ENCODE data around the gene CANX. TPM values are rescaled to one million over a fixed set of nuclear protein-coding genes. Genes with fewer than 3 reads are reported as not detected.
A peak's percentile ranks its signal among the peaks of the same experiment; 100 is the strongest.
"Not testable (repeated sequence)": the region's sequence is repeated elsewhere in the genome, so short reads cannot be mapped to it uniquely, and the experiment has no call there.

The CANX gene
- polyA plus RNA-seq (2011; rRNA removed) (502 and 974 TPM in 2 replicates), polyA minus RNA-seq (2011; rRNA and poly(A)+ RNA removed) (951 and 994 TPM in 2 replicates)

DNA sequence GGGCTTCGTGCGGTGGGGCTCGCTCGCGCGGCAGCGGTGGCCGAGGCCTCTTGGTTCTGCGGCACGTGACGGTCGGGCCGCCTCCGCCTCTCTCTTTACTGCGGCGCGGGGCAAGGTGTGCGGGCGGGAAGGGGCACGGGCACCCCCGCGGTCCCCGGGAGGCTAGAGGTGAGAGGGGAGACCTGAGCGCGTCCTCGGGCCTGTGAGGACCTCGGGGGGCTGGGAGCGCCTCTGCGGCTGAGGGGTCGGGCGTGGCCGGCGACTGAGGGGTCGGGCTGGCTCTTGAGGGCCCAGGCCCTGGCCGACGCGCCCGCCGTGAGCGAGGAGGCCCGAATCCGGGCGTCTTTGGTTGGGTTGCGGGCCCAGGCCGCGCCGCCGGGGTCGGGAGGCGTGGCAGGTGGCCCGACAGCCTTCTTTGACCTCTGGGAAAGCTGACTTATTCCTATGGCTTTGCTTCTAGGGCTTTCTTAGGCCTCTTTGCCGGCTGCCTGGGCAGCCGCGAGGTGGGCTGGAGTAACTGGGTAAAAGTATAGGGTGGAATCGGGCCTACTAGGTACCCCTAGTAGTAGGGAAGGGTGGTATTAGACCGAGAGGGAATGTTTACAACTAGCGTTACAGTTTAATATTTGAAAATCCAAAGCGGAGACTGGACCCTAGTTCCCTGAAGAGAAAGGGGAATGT lies at the start of gene CANX:
Gene CANX, plus strand, starts transcription at position 33 of the 681 bp plus-strand sequence. CDS start 6,715 bp downstream, outside the sequence.
- TF ChIP-seq, protein P1, sequence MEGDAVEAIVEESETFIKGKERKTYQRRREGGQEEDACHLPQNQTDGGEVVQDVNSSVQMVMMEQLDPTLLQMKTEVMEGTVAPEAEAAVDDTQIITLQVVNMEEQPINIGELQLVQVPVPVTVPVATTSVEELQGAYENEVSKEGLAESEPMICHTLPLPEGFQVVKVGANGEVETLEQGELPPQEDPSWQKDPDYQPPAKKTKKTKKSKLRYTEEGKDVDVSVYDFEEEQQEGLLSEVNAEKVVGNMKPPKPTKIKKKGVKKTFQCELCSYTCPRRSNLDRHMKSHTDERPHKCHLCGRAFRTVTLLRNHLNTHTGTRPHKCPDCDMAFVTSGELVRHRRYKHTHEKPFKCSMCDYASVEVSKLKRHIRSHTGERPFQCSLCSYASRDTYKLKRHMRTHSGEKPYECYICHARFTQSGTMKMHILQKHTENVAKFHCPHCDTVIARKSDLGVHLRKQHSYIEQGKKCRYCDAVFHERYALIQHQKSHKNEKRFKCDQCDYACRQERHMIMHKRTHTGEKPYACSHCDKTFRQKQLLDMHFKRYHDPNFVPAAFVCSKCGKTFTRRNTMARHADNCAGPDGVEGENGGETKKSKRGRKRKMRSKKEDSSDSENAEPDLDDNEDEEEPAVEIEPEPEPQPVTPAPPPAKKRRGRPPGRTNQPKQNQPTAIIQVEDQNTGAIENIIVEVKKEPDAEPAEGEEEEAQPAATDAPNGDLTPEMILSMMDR (IDR thresholded peaks at IDR 0.05; ENCODE audit: insufficient read depth, low read depth, low read length) = no peak
- Histone ChIP-seq H3K36me3 (ENCODE audit: control insufficient read depth, insufficient read depth, low read length) (peaks cover 1% of the 10 kb centered on the region), H3K4me3 (ENCODE audit: low read depth, low read length) (peak within 1 kb of the TSS; percentile 92), H3K27me3 (ENCODE audit: control insufficient read depth, insufficient read depth, low read length) (no peaks in the 10 kb centered on the region)
- DNase-seq (ENCODE audit: low read depth) = no peak
- CTCF ChIA-PET = interaction anchor here (1.2 kb wide), 1 partner anchor 12 kb away, joined by 4 read pairs; no protein-coding TSS in a partner anchor
- POLR2A ChIA-PET = interaction anchor here (0.8 kb wide), 1 partner anchor 1727 kb away, joined by 4 read pairs; no protein-coding TSS in a partner anchor

DNA sequence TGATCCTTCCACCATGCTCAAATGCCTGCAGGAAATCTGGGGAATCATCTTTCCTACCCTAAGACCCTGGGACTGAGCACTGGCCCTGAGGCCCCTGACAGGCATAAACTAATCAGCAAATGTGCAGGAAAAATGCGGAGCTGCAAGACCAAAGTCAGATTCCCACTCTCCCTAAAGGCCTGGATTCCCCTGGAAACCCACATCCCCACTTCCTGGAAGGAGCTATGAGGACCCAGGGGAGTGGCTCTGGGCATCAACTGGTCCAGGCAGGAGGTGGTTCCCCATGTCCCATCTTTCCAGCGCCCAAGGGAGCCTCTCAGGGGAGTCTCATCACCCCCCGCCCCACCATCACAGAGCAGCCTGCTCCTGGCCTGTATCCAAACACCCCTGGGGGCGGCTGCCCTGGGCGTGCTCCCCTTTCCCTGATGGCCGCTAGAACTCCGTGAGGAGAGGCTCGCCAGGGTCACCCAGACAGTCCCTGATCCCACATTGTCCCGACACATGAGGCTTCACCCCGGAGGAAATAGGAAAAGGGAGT lies 49.5 kb upstream of the CANX start:
- DNase-seq (ENCODE audit: low read depth); H3K36me3 ChIP-seq (ENCODE audit: control insufficient read depth, insufficient read depth, low read length); H3K27me3 ChIP-seq (ENCODE audit: control insufficient read depth, insufficient read depth, low read length); POLR2A ChIA-PET; H3K4me3 ChIP-seq (ENCODE audit: low read depth, low read length); CTCF ChIA-PET: not testable (repeated sequence)

DNA sequence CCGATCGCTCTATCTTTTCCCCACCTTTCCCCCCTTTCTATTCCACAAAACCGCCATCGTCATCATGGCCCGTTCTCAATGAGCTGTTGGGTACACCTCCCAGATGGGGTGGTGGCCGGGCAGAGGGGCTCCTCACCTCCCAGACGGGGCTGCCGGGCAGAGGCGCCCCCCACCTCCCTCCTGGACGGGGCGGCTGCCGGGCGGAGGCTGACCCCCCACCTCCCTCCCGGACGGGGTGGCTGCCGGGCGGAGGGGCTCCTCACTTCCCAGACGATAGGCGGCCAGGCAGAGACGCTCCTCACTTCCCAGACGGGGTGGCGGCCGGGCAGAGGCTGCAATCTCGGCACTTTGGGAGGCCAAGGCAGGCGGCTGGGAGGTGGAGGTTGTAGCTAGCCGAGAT lies 48.5 kb upstream of the CANX start:
- H3K36me3 ChIP-seq (ENCODE audit: control insufficient read depth, insufficient read depth, low read length); DNase-seq (ENCODE audit: low read depth); CTCF ChIA-PET; H3K4me3 ChIP-seq (ENCODE audit: low read depth, low read length); H3K27me3 ChIP-seq (ENCODE audit: control insufficient read depth, insufficient read depth, low read length); POLR2A ChIA-PET: not testable (repeated sequence)

GRCh38 chr5:179653135-179653534 lies 45.6 kb upstream of the CANX start:
- H3K27me3 ChIP-seq (ENCODE audit: control insufficient read depth, insufficient read depth, low read length); H3K4me3 ChIP-seq (ENCODE audit: low read depth, low read length); CTCF ChIA-PET; POLR2A ChIA-PET; DNase-seq (ENCODE audit: low read depth); H3K36me3 ChIP-seq (ENCODE audit: control insufficient read depth, insufficient read depth, low read length): not testable (repeated sequence)

DNA sequence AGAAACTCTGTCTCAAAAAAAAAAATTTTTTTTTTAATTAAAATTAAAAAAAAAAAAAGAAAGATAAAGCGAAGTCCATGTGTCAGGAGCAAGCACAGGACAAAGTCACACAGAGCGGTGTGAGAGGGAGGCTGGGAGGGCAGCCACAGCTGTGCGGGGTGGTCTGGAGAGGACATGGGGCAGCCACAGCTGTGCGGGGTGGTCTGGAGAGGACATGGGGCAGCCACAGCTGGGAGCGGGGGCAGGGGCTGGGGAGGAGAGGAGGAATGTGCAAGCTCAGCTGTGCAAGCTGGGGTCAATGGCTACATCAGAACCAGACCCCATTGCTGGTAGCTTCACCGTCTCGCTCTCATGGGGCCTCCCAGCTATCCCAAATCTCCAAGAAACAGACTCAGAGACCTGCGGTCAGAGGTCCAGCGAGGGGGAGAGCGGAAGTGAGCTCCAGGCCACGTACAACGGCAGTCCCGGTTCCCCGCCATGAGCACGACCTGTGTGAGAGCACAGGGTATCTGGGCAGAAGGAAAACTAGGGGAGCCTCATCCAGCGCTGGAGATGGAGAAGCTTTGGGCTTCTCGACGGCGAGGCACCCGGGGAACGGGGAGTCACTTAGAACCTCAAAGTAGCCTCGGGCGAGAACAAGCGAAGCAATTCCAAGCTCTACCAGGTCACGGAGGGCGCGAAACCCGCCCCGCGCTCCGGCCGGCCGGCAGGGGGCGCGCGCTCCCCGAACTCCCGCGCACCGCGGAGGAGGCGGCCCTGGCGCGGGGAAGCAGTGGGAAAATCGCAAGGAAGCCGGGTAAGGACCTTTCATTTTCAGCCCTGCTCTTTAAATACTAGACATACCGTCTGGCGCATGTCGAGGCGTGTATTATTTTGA lies 41.2 kb upstream of the CANX start:
- H3K36me3 ChIP-seq (ENCODE audit: control insufficient read depth, insufficient read depth, low read length); DNase-seq (ENCODE audit: low read depth); H3K4me3 ChIP-seq (ENCODE audit: low read depth, low read length); H3K27me3 ChIP-seq (ENCODE audit: control insufficient read depth, insufficient read depth, low read length); POLR2A ChIA-PET: not testable (repeated sequence)
- CTCF ChIA-PET = interaction anchor here (0.6 kb wide), 1 partner anchor 30 kb away, joined by 3 read pairs; no protein-coding TSS in a partner anchor

DNA sequence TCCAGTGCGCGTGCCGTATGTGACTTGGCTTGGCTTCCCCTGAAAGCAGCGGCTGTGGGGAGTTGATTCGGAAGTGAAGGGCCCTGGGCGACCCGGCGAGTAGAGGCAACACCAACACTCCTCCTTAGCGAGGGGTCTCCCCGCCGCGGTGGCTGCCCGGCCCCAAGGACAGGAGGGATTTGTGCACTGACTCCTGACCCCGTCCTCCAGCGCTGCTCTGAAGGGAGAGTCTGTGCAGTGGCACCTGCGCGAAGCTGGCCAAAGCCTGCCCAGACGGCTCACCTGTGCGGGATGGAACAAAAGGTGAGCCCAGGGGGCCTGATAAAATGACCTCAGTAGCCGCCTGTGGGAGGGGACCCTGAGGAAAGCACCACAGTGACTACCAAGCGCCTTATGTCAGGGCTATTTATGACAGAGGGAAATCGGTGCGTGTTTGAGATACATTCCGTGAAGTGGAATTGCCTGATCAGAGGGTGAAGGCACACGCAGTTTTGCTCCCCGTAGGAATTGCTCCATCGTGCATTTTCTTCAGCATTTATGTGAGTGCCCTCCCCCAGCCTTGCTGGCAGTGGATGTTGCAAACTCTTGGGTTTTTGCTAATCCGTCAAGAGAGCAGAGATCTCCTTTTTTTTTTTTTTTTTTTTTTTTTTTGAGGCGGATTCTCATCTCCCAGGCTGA lies 40.4 kb upstream of the CANX start:
- CTCF ChIA-PET = interaction anchor here (0.6 kb wide), 1 partner anchor 31 kb away, joined by 3 read pairs; no protein-coding TSS in a partner anchor
- H3K4me3 ChIP-seq (ENCODE audit: low read depth, low read length) = peak overlapping the region; percentile 60
- H3K27me3 ChIP-seq (ENCODE audit: control insufficient read depth, insufficient read depth, low read length); POLR2A ChIA-PET; H3K36me3 ChIP-seq (ENCODE audit: control insufficient read depth, insufficient read depth, low read length): not testable (repeated sequence)
- DNase-seq (ENCODE audit: low read depth) = peak; percentile 1

DNA sequence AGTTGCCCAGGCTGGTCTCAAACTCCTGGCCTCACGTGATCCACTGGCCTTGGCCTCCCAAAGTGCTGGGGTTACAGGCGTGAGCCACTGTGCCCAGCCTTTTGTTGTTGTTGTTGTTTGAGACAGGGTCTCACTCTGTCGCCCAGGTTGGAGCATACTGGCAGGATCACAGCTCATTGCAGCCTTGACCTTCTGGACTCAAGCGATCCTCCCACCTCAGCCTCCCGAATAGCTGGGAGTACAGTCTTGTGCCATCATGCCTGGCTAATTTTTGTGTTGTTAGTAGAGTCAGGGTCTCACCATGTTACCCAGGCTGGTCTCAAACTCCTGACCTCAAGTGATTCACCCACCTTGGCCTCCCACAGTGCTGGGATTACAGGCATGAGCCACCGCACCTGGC lies 37.1 kb upstream of the CANX start:
- H3K4me3 ChIP-seq (ENCODE audit: low read depth, low read length); POLR2A ChIA-PET; CTCF ChIA-PET; H3K36me3 ChIP-seq (ENCODE audit: control insufficient read depth, insufficient read depth, low read length); H3K27me3 ChIP-seq (ENCODE audit: control insufficient read depth, insufficient read depth, low read length); DNase-seq (ENCODE audit: low read depth): not testable (repeated sequence)

Data from BJ (cell line).